Breast epithelium (tissue), 3 donors: Measurements from ENCODE around the gene VENTX.

Source experiments
- POLR2A ChIP-seq: fragments of 450-650 bp; IDR thresholded peaks from one replicate; pipeline ENCODE4 v1.6.1; 2016; ENCODE audit warnings: antibody characterized with exemption, mild to moderate bottlenecking, moderate library complexity
- POLR2AphosphoS5 ChIP-seq, 3 donors: sonication (generic); formaldehyde crosslinking; IDR thresholded peaks; one replicate each; pipeline ENCODE4 v1.6.1; 2017; ENCODE audit warnings: antibody characterized with exemption in 3 of 3

- TF ChIP-seq POLR2A (no peak), POLR2AphosphoS5 (IDR thresholded peaks at IDR 0.05) (no peak)
Measured at GRCh38 chr10:133283931-133284330, 46.3 kb downstream of the VENTX start.
